ENCODE data around the gene ADAMTS2. TPM values are rescaled to one million over a fixed set of nuclear protein-coding genes. Genes with fewer than 3 reads are reported as not detected.

The ADAMTS2 gene
- total RNA-seq, 2 experiments from 2014 or later, result not detected

- no peak overlapping the region for H3K27ac ChIP-seq (ENCODE audit: low read depth in 1 of 2, low read length in 2 of 2)
- POLR2A ChIA-PET, result no interaction called here
Observed at GRCh38 chr5:179258001-179258921, 87.0 kb downstream of the ADAMTS2 start.

DNA sequence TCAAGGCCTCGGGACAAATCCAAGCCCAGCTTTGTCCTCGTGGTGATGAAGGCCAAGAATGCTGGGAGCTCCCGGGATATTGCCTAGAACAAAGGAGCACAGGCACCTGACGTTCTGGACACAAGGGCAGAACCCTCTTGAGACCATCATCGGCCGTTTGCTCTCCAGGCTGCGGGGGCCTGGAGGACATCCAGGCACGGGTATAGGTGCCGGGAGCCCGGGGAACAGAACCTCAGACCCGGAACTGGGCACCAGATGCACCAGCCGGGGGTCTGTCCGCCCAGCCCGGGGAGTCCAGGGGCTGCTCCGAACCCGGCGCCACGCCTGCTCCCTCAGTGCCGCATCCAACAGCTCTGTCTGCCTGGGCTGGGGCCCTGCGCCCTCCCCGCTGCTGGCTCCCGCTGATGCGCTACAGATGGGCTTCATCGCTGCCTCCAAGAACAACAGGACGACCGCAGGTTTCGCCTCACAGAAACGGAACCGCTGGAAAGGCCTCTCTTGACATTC lies 88.0 kb downstream of the ADAMTS2 start:
- ChIA-PET POLR2A (no interaction called here), CTCF (no interaction called here)
- Histone ChIP-seq H3K27ac (ENCODE audit: low read depth in 1 of 2, low read length in 2 of 2) (no peak overlapping the region), H3K36me3 (ENCODE audit: insufficient read depth, low read length) (no peaks in the 10 kb centered on the region), H3K4me1 (ENCODE audit: insufficient read depth, low read length) (no peaks in the 10 kb centered on the region), H3K27me3 (ENCODE audit: control insufficient read depth in 1 of 2, insufficient read depth in 2 of 2, low read length in 2 of 2) (no peaks in the 10 kb centered on the region), H3K4me3 (ENCODE audit: low read length) (no peak overlapping the region), H3K9me3 (ENCODE audit: control insufficient read depth in 1 of 2, insufficient read depth in 1 of 2, low read length in 2 of 2) (peaks cover 0 to 3% of the 10 kb centered on the region in 2 experiments)
- intact Hi-C loops (cut with DNase I, micrococcal nuclease), result no loop called here
- Mint-ChIP-seq H3K4me1 (ENCODE audit: low read depth) (no peaks in the 10 kb centered on the region), H3K36me3 (ENCODE audit: low read depth) (no peaks in the 10 kb centered on the region), H3K9me3 (no peaks in the 10 kb centered on the region), H3K4me3 (no peak overlapping the region), H3K27ac (no peak overlapping the region), H3K27me3 (no peaks in the 10 kb centered on the region)
- TF ChIP-seq, protein P1, sequence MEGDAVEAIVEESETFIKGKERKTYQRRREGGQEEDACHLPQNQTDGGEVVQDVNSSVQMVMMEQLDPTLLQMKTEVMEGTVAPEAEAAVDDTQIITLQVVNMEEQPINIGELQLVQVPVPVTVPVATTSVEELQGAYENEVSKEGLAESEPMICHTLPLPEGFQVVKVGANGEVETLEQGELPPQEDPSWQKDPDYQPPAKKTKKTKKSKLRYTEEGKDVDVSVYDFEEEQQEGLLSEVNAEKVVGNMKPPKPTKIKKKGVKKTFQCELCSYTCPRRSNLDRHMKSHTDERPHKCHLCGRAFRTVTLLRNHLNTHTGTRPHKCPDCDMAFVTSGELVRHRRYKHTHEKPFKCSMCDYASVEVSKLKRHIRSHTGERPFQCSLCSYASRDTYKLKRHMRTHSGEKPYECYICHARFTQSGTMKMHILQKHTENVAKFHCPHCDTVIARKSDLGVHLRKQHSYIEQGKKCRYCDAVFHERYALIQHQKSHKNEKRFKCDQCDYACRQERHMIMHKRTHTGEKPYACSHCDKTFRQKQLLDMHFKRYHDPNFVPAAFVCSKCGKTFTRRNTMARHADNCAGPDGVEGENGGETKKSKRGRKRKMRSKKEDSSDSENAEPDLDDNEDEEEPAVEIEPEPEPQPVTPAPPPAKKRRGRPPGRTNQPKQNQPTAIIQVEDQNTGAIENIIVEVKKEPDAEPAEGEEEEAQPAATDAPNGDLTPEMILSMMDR (IDR thresholded peaks at IDR 0.05), result no peak
- no peak for ATAC-seq (ENCODE audit: poor library complexity)
- peak in 1 of 14 experiments; percentile 27 for DNase-seq

More at GRCh38 chr5:179258001-179258921, 87.0 kb downstream of the ADAMTS2 start:
- ATAC-seq (ENCODE audit: poor library complexity) (no peak), DNase-seq (peak in 2 of 14 experiments; percentile 6 to 14)
- no peaks in the 10 kb centered on the region for H3K27me3 Mint-ChIP-seq
- CTCF ChIA-PET, result no interaction called here
- TF ChIP-seq, protein P1 (IDR thresholded peaks at IDR 0.05), result no peak
- no peak overlapping the region for H3K27ac Mint-ChIP-seq
- no peak overlapping the region for H3K4me3 ChIP-seq (ENCODE audit: low read length)
- no peaks in the 10 kb centered on the region for H3K36me3 ChIP-seq (ENCODE audit: insufficient read depth, low read length)
- peaks cover 0 to 6% of the 10 kb centered on the region in 2 experiments for H3K9me3 ChIP-seq (ENCODE audit: control insufficient read depth in 1 of 2, insufficient read depth in 1 of 2, low read length in 2 of 2)
- H3K36me3 Mint-ChIP-seq (ENCODE audit: low read depth), result no peaks in the 10 kb centered on the region
- H3K4me1 ChIP-seq (ENCODE audit: insufficient read depth, low read length), result no peaks in the 10 kb centered on the region
- H3K27me3 ChIP-seq (ENCODE audit: control insufficient read depth in 1 of 2, insufficient read depth in 2 of 2, low read length in 2 of 2), result no peaks in the 10 kb centered on the region
- no peaks in the 10 kb centered on the region for H3K4me1 Mint-ChIP-seq (ENCODE audit: low read depth)
- no peaks in the 10 kb centered on the region for H3K9me3 Mint-ChIP-seq
- H3K4me3 Mint-ChIP-seq, result no peak overlapping the region
- intact Hi-C loops (cut with DNase I, micrococcal nuclease), result no loop called here

DNA sequence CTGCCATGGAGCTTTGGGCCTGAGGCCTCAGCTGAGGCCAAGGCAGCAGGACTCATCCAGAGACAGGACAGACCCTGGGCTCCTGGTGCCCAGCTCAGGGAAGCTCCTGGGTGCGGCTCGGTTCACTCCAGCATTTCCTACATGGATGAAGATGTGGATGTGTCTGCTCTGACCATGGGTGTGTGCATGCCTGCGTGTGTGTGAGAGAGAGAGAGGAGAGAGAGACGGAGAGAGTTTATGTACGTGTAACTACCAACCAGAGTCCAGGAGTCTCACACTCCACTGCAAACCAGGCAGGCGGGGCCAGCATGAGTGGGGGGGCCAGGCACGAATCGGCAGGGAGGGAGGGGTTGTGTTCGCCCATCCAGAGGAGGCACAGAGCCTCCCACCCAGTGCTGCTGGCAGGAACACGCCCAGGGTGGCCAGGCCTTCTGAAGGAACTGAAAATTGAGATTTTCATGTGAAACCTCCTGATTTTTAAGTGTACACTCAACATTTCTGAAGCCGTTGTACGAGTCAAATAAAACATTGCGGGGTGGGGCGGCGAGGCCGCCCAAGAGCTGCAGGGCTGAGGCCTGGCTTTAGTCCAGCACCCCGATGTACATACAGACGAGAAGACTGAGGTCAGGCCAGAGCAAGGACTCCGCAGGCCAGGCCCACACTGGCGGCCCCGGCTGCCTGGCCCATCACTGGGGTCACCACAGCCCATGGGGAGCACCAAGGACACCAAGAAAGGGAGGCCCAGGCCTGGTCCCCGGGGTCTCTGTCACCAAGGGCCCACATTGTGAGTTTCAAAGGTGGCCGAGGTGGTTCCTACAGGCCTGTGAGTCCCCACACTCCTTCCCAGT lies 88.7 kb downstream of the ADAMTS2 start:
- no peak overlapping the region for H3K27ac ChIP-seq (ENCODE audit: low read depth in 1 of 2, low read length in 2 of 2)
- ChIA-PET POLR2A (no interaction called here), CTCF (no interaction called here)
- H3K4me1 ChIP-seq (ENCODE audit: insufficient read depth, low read length), result no peaks in the 10 kb centered on the region
- intact Hi-C loops (cut with DNase I, micrococcal nuclease), result no loop called here
- H3K27me3 Mint-ChIP-seq, result no peaks in the 10 kb centered on the region
- H3K27ac Mint-ChIP-seq, result no peak overlapping the region
- H3K4me3 ChIP-seq (ENCODE audit: low read length), result no peak overlapping the region
- H3K9me3 ChIP-seq (ENCODE audit: control insufficient read depth in 1 of 2, insufficient read depth in 1 of 2, low read length in 2 of 2), result peaks cover 0 to 3% of the 10 kb centered on the region in 2 experiments
- peak in 2 of 14 experiments; percentile 5 to 19 for DNase-seq
- no peaks in the 10 kb centered on the region for H3K36me3 ChIP-seq (ENCODE audit: insufficient read depth, low read length)
- H3K9me3 Mint-ChIP-seq, result no peaks in the 10 kb centered on the region
- ATAC-seq (ENCODE audit: poor library complexity), result no peak
- H3K4me3 Mint-ChIP-seq, result no peak overlapping the region
- no peaks in the 10 kb centered on the region for H3K4me1 Mint-ChIP-seq (ENCODE audit: low read depth)
- no peaks in the 10 kb centered on the region for H3K27me3 ChIP-seq (ENCODE audit: control insufficient read depth in 1 of 2, insufficient read depth in 2 of 2, low read length in 2 of 2)
- TF ChIP-seq, protein P1 (IDR thresholded peaks at IDR 0.05), result no peak
- H3K36me3 Mint-ChIP-seq (ENCODE audit: low read depth), result no peaks in the 10 kb centered on the region
